ENCODE results near the gene SMOC1. TPM values are rescaled to one million over a fixed set of nuclear protein-coding genes. Genes with fewer than 3 reads are reported as not detected.
A peak's percentile ranks its signal among the peaks of the same experiment; 100 is the strongest.

Gene SMOC1
- total RNA-seq, 8 experiments from 2014 or later, result 0.18 to 18.7 (median 2.1) TPM

GRCh38 chr14:69870613-69871012, 8.6 kb upstream of the SMOC1 start:
- ATAC-seq (replicated peaks in 6 of 8), result no peak
- no peak overlapping the region for H3K4me3 ChIP-seq
- 0 to 94% (median 56%) methylated on average over 1 to 2 of the region's 2 CpGs; no CpG with 5 or more reads in 4 of the 10 experiments for WGBS, 10 experiments
- H3K27ac ChIP-seq, result no peak overlapping the region
- H3K4me1 ChIP-seq (replicated peaks in 1 of 2), result no peaks in the 10 kb centered on the region
- in situ Hi-C loops (cut with MboI; ENCODE audit: low pct_unique_long_range_greater_than_20kb in 2 of 9, low sequenced_read_pairs in 9 of 9, unreplicated experiment in 9 of 9), result no loop called here

DNA sequence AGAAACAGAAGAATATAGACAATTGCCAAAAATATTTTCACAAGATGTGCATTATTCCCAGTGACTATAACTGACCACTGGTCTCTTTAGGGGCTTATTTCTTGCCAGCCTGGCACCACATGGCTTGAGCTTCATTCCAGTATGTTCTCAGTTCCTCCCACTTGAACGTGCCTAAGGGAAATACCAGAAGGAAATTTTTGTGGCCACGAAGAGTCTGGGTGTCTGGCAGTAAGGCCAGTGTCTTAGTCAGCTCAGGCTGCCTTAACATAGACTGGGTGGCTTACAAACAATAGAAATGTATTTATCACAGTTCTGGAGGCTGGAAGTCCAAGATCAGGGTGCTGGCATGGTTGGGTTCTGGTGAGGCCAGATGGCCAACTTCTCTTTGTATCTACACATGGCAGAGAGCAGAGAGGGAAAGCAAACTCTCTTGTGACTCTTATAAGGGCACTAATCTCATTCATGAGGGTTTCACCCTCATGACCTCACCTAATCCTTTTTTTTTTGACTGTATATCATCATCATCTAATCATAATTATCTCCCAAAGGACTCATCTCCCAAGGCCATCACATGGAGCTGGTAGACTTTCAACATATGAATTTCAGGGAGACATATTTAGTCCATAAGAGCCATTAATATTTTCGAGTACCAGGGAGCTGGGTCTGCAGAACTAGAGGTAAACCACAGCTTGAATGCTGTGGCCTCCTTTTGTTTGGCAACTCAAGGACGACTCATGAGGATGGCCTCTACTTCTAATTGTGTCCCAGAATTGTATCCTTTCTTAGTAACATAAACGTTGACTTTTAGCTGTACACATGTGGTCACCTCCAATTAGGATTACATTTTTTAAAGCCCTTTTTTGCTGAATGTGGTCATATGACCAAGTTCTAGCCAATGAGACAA, 5.1 kb upstream of the SMOC1 start:
- no peak overlapping the region for H3K27ac ChIP-seq
- no peak overlapping the region for H3K4me3 ChIP-seq
- WGBS, 10 experiments, result 0 to 86% (median 63%) methylated on average over 1 to 5 of the region's 5 CpGs; no CpG with 5 or more reads in 1 of the 10 experiments
- in situ Hi-C loops (cut with MboI; ENCODE audit: low pct_unique_long_range_greater_than_20kb in 2 of 9, low sequenced_read_pairs in 9 of 9, unreplicated experiment in 9 of 9), result no loop called here
- no peaks in the 10 kb centered on the region for H3K4me1 ChIP-seq (replicated peaks in 1 of 2)
- no peak for ATAC-seq (replicated peaks in 6 of 8)

DNA sequence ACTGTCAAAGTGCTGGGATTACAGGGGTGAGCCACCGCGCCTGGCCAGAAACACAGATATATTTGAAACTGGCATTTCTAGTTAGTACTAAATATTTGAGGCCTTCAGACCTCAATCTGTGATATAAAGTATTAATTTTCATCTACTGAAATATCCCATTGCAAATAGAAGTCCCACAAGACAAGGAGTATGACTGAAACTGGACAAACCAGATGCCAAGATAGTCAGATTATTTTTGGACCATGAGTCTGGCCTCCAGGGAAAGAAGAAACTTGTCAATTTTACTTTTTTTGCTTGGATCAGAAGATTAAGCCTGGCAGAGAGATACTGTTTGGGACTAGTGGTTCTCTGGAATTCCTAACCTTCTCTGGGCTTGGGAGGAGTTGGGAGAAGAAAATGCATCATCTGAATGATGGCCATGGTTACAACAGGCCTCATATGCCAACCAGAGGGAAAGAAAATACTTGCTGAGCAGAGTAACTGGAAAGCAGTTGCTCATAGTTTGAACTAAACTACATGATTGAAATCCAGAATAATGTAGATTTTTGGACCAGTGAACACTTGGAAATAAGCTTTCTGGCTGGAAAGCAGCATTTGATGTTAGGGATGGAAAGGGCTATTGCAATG, 2.9 kb upstream of the SMOC1 start:
- WGBS, 10 experiments, result 0 to 75% (median 50%) methylated on average over 1 to 2 of the region's 2 CpGs; no CpG with 5 or more reads in 5 of the 10 experiments
- H3K27ac ChIP-seq, result no peak overlapping the region
- H3K4me3 ChIP-seq, result no peak overlapping the region
- H3K4me1 ChIP-seq (replicated peaks in 1 of 2), result peaks cover 0 to 3% of the 10 kb centered on the region in 2 donors
- in situ Hi-C loops (cut with MboI; ENCODE audit: low pct_unique_long_range_greater_than_20kb in 2 of 9, low sequenced_read_pairs in 9 of 9, unreplicated experiment in 9 of 9), result loop anchor here in 1 of 9 experiments (25.0 kb wide), 1 partner anchor 136 kb away; no protein-coding TSS in a partner anchor
- no peak for ATAC-seq (replicated peaks in 6 of 8)

DNA sequence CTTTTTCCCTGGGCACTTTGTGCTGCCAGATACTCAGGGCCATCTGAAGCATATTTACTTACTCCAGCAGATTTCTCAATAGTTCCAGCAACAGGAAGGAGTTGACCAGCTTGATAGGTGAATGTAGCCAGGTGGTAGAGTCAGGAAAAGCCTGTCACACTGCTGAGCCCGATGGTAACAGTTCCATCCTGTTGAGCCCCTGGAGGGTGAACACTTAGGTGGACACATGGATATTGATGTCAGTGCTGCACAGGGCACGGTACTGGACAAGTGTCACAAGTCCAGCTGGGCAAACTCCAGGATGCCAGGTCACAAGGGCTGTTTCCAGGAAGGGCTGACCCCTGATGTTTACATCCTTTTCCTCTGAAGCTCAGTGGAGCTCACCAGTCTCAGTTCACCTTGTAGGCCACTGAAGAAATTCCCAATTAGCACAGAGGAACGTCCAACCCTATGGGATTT, 2.3 kb upstream of the SMOC1 start:
- no peak overlapping the region for H3K4me3 ChIP-seq
- ATAC-seq (replicated peaks in 6 of 8), result no peak
- H3K4me1 ChIP-seq (replicated peaks in 1 of 2), result peaks cover 0 to 3% of the 10 kb centered on the region in 2 donors
- 17 to 100% (median 67%) methylated on average over 1 to 3 of the region's 3 CpGs; no CpG with 5 or more reads in 1 of the 10 experiments for WGBS, 10 experiments
- in situ Hi-C loops (cut with MboI; ENCODE audit: low pct_unique_long_range_greater_than_20kb in 2 of 9, low sequenced_read_pairs in 9 of 9, unreplicated experiment in 9 of 9), result loop anchor here in 1 of 9 experiments (25.0 kb wide), 1 partner anchor 135 kb away; no protein-coding TSS in a partner anchor
- H3K27ac ChIP-seq, result no peak overlapping the region

DNA sequence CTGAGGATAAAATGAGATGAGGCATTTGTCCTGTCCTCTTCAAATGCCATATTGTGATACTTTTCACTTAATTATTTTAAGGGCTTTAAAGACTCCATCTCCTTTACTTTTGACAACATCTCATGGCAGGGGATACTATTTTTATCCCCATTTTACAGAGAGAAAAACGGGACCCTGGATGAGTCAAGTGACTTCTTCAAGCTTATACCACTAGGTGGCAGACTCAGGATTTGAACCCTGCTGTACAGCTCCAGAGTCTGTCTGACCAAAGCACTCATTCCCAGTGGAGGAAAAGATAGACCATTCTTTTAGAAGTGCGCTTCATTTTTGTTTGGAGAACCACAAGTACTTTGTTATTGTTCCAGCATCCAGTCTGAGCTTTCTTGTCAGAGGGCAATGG, 1.7 kb upstream of the SMOC1 start:
- peak in 2 of 8 experiments; percentile 25 for ATAC-seq (replicated peaks in 6 of 8)

GRCh38 chr14:69878251-69878650, 965 bp upstream of the SMOC1 start:
- no peak overlapping the region for H3K27ac ChIP-seq

More for the DNA sequence above, 1.7 kb upstream of the SMOC1 start:
- Histone ChIP-seq H3K4me1 (replicated peaks in 1 of 2) (peaks cover 0 to 3% of the 10 kb centered on the region in 2 donors), H3K27ac (no peak overlapping the region), H3K4me3 (no peak overlapping the region)
- 28 to 83% (median 58%) methylated on average over 1 to 2 of the region's 2 CpGs; no CpG with 5 or more reads in 6 of the 10 experiments for WGBS, 10 experiments
- in situ Hi-C loops (cut with MboI; ENCODE audit: low pct_unique_long_range_greater_than_20kb in 2 of 9, low sequenced_read_pairs in 9 of 9, unreplicated experiment in 9 of 9), result loop anchor here in 1 of 9 experiments (25.0 kb wide), 1 partner anchor 135 kb away; no protein-coding TSS in a partner anchor

GRCh38 chr14:69880044-69880487, 850 bp downstream of the SMOC1 start:
- H3K4me3 ChIP-seq, result peak overlapping the region in 4 of 5 donors; percentile 42 to 96 (median 48)
- H3K4me1 ChIP-seq (replicated peaks in 1 of 2), result peaks cover 0 to 3% of the 10 kb centered on the region in 2 donors
- 0 to 20% (median 2%) methylated on average over 1 to 5 of the region's 21 CpGs; no CpG with 5 or more reads in 2 of the 10 experiments for WGBS, 10 experiments
- ATAC-seq (replicated peaks in 6 of 8), result peak in 6 of 8 experiments; percentile 7 to 16 (median 12)
- in situ Hi-C loops (cut with MboI; ENCODE audit: low pct_unique_long_range_greater_than_20kb in 2 of 9, low sequenced_read_pairs in 9 of 9, unreplicated experiment in 9 of 9), result loop anchor here in 1 of 9 experiments (25.0 kb wide), 1 partner anchor 132 kb away; no protein-coding TSS in a partner anchor
- H3K27ac ChIP-seq, result no peak overlapping the region

More at GRCh38 chr14:69878251-69878650, 965 bp upstream of the SMOC1 start:
- H3K4me3 ChIP-seq, result no peak overlapping the region
- in situ Hi-C loops (cut with MboI; ENCODE audit: low pct_unique_long_range_greater_than_20kb in 2 of 9, low sequenced_read_pairs in 9 of 9, unreplicated experiment in 9 of 9), result loop anchor here in 1 of 9 experiments (25.0 kb wide), 1 partner anchor 134 kb away; no protein-coding TSS in a partner anchor
- ATAC-seq (replicated peaks in 6 of 8), result no peak
- peaks cover 0 to 3% of the 10 kb centered on the region in 2 donors for H3K4me1 ChIP-seq (replicated peaks in 1 of 2)
- 37 to 100% (median 80%) methylated on average over 1 to 7 of the region's 9 CpGs; no CpG with 5 or more reads in 4 of the 10 experiments for WGBS, 10 experiments

GRCh38 chr14:69880893-69881292, 1.7 kb downstream of the SMOC1 start:
- WGBS, 10 experiments, result 5 to 100% (median 60%) methylated on average over 1 to 5 of the region's 5 CpGs; no CpG with 5 or more reads in 3 of the 10 experiments
- H3K27ac ChIP-seq, result no peak overlapping the region
- H3K4me1 ChIP-seq (replicated peaks in 1 of 2), result peaks cover 0 to 3% of the 10 kb centered on the region in 2 donors
- no peak overlapping the region for H3K4me3 ChIP-seq
- peak in 1 of 8 experiments; percentile 7 for ATAC-seq (replicated peaks in 6 of 8)
- in situ Hi-C loops (cut with MboI; ENCODE audit: low pct_unique_long_range_greater_than_20kb in 2 of 9, low sequenced_read_pairs in 9 of 9, unreplicated experiment in 9 of 9), result loop anchor here in 1 of 9 experiments (25.0 kb wide), 1 partner anchor 131 kb away; no protein-coding TSS in a partner anchor

- Histone ChIP-seq H3K4me3 (no peak overlapping the region), H3K4me1 (replicated peaks in 1 of 2) (peaks cover 0 to 3% of the 10 kb centered on the region in 2 donors), H3K27ac (no peak overlapping the region)
- ATAC-seq (replicated peaks in 6 of 8), result no peak
- 1 to 87% (median 48%) methylated on average over 1 to 11 of the region's 11 CpGs; no CpG with 5 or more reads in 1 of the 10 experiments for WGBS, 10 experiments
- in situ Hi-C loops (cut with MboI; ENCODE audit: low pct_unique_long_range_greater_than_20kb in 2 of 9, low sequenced_read_pairs in 9 of 9, unreplicated experiment in 9 of 9), result loop anchor here in 1 of 9 experiments (25.0 kb wide), 1 partner anchor 130 kb away; no protein-coding TSS in a partner anchor
Measured at GRCh38 chr14:69882116-69882864, 3.1 kb downstream of the SMOC1 start.

DNA sequence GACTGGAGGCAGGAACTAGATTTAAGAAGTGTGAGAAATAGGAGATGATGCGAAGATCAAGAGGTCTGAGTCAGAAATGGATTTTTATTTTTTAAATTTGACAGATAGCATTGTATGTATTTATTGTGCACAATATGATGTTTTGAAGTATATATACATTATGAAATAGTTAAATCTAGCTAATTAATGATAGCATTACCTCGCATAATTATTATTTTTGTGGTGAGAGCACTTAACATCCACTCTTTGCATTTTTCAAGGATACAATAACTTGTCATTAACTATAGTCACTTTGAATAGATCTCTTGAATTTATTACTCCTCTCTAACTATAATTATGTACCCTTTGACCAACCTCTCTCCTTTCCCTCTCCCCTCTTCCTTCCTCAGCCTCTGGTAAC, 3.7 kb downstream of the SMOC1 start:
- no peak overlapping the region for H3K4me3 ChIP-seq
- in situ Hi-C loops (cut with MboI; ENCODE audit: low pct_unique_long_range_greater_than_20kb in 2 of 9, low sequenced_read_pairs in 9 of 9, unreplicated experiment in 9 of 9), result loop anchor here in 1 of 9 experiments (25.0 kb wide), 1 partner anchor 129 kb away; no protein-coding TSS in a partner anchor
- H3K4me1 ChIP-seq (replicated peaks in 1 of 2), result peaks cover 5 to 8% of the 10 kb centered on the region in 2 donors
- WGBS, 10 experiments, result 56 to 100% (median 94%) methylated on average over 1 to 2 of the region's 2 CpGs; no CpG with 5 or more reads in 2 of the 10 experiments
- no peak overlapping the region for H3K27ac ChIP-seq
- ATAC-seq (replicated peaks in 6 of 8), result no peak

GRCh38 chr14:69886453-69887242, 7.4 kb downstream of the SMOC1 start:
- no peak overlapping the region for H3K27ac ChIP-seq
- H3K4me3 ChIP-seq, result no peak overlapping the region
- in situ Hi-C loops (cut with MboI; ENCODE audit: low pct_unique_long_range_greater_than_20kb in 2 of 9, low sequenced_read_pairs in 9 of 9, unreplicated experiment in 9 of 9), result loop anchor here in 1 of 9 experiments (25.0 kb wide), 1 partner anchor 126 kb away; no protein-coding TSS in a partner anchor
- WGBS, 10 experiments, result 0 to 100% (median 47%) methylated on average over 2 of the region's 2 CpGs; no CpG with 5 or more reads in 1 of the 10 experiments
- peak in 3 of 8 experiments; percentile 41 to 82 (median 64) for ATAC-seq (replicated peaks in 6 of 8)
- H3K4me1 ChIP-seq (replicated peaks in 1 of 2), result peaks cover 5 to 12% of the 10 kb centered on the region in 2 donors

Data from motor neuron (in vitro differentiated cells).